C4-2B (cell line): Measurements from ENCODE around the gene ACER3.

ENCODE experiments used
- ZFX ChIP-seq: fragments of 450-650 bp; IDR thresholded peaks from 2 replicates; pipeline ENCODE4 v1.6.1; 2017
- TF ChIP-seq, protein P1 (sequence below): fragments of 450-650 bp; conservative IDR thresholded peaks from 2 replicates; pipeline ENCODE4 v1.5.1; 2017; ENCODE audit warnings: mild to moderate bottlenecking

GRCh38 chr11:77047007-77047927, 186.5 kb downstream of the ACER3 start:
- TF ChIP-seq, protein P1, sequence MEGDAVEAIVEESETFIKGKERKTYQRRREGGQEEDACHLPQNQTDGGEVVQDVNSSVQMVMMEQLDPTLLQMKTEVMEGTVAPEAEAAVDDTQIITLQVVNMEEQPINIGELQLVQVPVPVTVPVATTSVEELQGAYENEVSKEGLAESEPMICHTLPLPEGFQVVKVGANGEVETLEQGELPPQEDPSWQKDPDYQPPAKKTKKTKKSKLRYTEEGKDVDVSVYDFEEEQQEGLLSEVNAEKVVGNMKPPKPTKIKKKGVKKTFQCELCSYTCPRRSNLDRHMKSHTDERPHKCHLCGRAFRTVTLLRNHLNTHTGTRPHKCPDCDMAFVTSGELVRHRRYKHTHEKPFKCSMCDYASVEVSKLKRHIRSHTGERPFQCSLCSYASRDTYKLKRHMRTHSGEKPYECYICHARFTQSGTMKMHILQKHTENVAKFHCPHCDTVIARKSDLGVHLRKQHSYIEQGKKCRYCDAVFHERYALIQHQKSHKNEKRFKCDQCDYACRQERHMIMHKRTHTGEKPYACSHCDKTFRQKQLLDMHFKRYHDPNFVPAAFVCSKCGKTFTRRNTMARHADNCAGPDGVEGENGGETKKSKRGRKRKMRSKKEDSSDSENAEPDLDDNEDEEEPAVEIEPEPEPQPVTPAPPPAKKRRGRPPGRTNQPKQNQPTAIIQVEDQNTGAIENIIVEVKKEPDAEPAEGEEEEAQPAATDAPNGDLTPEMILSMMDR = peak; percentile 64
- TF ChIP-seq ZFX = no peak
